ENCODE results near the gene PIGBOS1. TPM values are rescaled to one million over a fixed set of nuclear protein-coding genes. Genes with fewer than 3 reads are reported as not detected.

PIGBOS1 gene
- total and polyA plus RNA-seq, 4 donors = 4.7 to 14.3 (median 7.2) TPM

DNA sequence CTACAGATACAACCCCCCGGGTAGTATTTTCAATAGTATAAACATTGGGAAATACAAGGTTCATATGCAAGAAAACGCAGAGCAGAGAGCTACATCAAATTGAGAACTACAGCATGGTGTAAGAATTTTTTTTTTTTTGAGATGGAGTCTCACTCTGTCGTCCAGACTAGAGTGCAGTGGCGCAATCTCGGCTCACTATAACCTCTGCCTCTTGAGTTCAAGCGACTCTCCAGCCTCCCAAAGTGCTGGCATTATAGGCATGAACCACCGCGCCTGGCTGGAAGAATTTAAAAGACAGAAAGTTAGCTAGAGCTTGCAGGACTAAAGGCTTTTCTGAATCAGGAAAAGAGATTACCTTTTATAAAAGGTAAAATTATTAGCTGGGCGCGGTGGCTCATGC is 42.1 kb upstream of the PIGBOS1 start:
- H3K27me3 ChIP-seq (ENCODE audit: control insufficient read depth in 4 of 4, insufficient read depth in 4 of 4, low read length in 3 of 4) = no peaks in the 10 kb centered on the region
- no peak overlapping the region for H3K4me3 ChIP-seq (ENCODE audit: low read depth in 1 of 3, low read length in 3 of 3)
- TF ChIP-seq NR2F2 (IDR thresholded peaks at IDR 0.05) = no peak
- peaks cover 5 to 34% (median 25%) of the 10 kb centered on the region in 4 donors for H3K36me3 ChIP-seq (ENCODE audit: control insufficient read depth in 4 of 4, insufficient read depth in 3 of 4, low read depth in 1 of 4, low read length in 3 of 4)
- DNase-seq (ENCODE audit: low spot score) = no peak
- H3K4me1 ChIP-seq (ENCODE audit: control insufficient read depth in 4 of 4, insufficient read depth in 4 of 4, low read length in 3 of 4) = no peaks in the 10 kb centered on the region
- no peak overlapping the region for H3K9ac ChIP-seq (ENCODE audit: low read depth in 1 of 2, low read length in 2 of 2)
- no peaks in the 10 kb centered on the region for H3K9me3 ChIP-seq (ENCODE audit: control insufficient read depth in 4 of 4, low read length in 3 of 4)
- 87% methylated on average over 10 of the region's 10 CpGs for WGBS
- no peak overlapping the region for H3K27ac ChIP-seq (ENCODE audit: low read depth in 1 of 2, low read length in 2 of 2)

DNA sequence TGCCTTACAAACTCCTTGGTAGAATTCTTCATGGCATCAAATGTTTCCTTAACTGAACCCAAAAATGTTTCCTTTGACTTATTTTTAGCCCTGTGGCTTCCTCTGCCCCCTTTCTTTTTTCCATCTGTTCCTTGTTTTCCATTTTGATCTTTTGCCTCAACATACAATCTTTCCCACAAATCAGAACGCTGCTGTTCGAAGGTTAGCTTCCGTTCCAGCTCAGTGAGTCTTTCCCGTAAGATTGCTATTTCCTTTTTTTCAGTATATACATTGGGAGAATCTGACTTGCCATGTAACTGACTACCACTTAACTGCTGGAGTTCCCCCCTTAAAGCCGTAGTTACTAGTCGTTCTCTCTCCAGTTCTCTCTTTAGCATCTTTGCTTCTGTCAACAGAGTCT is 41.3 kb upstream of the PIGBOS1 start:
- H3K36me3 ChIP-seq (ENCODE audit: control insufficient read depth in 4 of 4, insufficient read depth in 3 of 4, low read depth in 1 of 4, low read length in 3 of 4) = peaks cover 5 to 34% (median 30%) of the 10 kb centered on the region in 4 donors

More for the DNA sequence above, 41.3 kb upstream of the PIGBOS1 start:
- H3K4me1 ChIP-seq (ENCODE audit: control insufficient read depth in 4 of 4, insufficient read depth in 4 of 4, low read length in 3 of 4) = no peaks in the 10 kb centered on the region
- H3K4me3 ChIP-seq (ENCODE audit: low read depth in 1 of 3, low read length in 3 of 3) = no peak overlapping the region
- H3K27ac ChIP-seq (ENCODE audit: low read depth in 1 of 2, low read length in 2 of 2) = no peak overlapping the region
- DNase-seq (ENCODE audit: low spot score) = no peak
- TF ChIP-seq, protein P1, sequence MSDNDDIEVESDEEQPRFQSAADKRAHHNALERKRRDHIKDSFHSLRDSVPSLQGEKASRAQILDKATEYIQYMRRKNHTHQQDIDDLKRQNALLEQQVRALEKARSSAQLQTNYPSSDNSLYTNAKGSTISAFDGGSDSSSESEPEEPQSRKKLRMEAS (IDR thresholded peaks at IDR 0.05) = no peak
- TF ChIP-seq EGR1 (IDR thresholded peaks at IDR 0.05; ENCODE audit: low read depth in 2 of 2) (no peak), YY1 (IDR thresholded peaks at IDR 0.05) (no peak), RXRA (IDR thresholded peaks at IDR 0.05) (no peak), FOXA2 (IDR thresholded peaks at IDR 0.05) (no peak), GABPA (IDR thresholded peaks at IDR 0.05 in 1 of 2, conservative IDR thresholded peaks at IDR 0.05 in 1 of 2) (no peak), FOXA1 (IDR thresholded peaks at IDR 0.05) (no peak), HNF4G (IDR thresholded peaks at IDR 0.05) (no peak), NR2F2 (IDR thresholded peaks at IDR 0.05) (no peak), TAF1 (conservative IDR thresholded peaks at IDR 0.05) (no peak), HNF4A (conservative IDR thresholded peaks at IDR 0.05) (no peak), SP1 (IDR thresholded peaks at IDR 0.05) (no peak), RAD21 (IDR thresholded peaks at IDR 0.05) (no peak)
- TF ChIP-seq, protein P2, sequence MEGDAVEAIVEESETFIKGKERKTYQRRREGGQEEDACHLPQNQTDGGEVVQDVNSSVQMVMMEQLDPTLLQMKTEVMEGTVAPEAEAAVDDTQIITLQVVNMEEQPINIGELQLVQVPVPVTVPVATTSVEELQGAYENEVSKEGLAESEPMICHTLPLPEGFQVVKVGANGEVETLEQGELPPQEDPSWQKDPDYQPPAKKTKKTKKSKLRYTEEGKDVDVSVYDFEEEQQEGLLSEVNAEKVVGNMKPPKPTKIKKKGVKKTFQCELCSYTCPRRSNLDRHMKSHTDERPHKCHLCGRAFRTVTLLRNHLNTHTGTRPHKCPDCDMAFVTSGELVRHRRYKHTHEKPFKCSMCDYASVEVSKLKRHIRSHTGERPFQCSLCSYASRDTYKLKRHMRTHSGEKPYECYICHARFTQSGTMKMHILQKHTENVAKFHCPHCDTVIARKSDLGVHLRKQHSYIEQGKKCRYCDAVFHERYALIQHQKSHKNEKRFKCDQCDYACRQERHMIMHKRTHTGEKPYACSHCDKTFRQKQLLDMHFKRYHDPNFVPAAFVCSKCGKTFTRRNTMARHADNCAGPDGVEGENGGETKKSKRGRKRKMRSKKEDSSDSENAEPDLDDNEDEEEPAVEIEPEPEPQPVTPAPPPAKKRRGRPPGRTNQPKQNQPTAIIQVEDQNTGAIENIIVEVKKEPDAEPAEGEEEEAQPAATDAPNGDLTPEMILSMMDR (IDR thresholded peaks at IDR 0.05; ENCODE audit: low read depth, low read length, missing input control) = no peak
- TF ChIP-seq, protein P3, sequence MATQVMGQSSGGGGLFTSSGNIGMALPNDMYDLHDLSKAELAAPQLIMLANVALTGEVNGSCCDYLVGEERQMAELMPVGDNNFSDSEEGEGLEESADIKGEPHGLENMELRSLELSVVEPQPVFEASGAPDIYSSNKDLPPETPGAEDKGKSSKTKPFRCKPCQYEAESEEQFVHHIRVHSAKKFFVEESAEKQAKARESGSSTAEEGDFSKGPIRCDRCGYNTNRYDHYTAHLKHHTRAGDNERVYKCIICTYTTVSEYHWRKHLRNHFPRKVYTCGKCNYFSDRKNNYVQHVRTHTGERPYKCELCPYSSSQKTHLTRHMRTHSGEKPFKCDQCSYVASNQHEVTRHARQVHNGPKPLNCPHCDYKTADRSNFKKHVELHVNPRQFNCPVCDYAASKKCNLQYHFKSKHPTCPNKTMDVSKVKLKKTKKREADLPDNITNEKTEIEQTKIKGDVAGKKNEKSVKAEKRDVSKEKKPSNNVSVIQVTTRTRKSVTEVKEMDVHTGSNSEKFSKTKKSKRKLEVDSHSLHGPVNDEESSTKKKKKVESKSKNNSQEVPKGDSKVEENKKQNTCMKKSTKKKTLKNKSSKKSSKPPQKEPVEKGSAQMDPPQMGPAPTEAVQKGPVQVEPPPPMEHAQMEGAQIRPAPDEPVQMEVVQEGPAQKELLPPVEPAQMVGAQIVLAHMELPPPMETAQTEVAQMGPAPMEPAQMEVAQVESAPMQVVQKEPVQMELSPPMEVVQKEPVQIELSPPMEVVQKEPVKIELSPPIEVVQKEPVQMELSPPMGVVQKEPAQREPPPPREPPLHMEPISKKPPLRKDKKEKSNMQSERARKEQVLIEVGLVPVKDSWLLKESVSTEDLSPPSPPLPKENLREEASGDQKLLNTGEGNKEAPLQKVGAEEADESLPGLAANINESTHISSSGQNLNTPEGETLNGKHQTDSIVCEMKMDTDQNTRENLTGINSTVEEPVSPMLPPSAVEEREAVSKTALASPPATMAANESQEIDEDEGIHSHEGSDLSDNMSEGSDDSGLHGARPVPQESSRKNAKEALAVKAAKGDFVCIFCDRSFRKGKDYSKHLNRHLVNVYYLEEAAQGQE (IDR thresholded peaks at IDR 0.05) = no peak
- TF ChIP-seq, protein P4, sequence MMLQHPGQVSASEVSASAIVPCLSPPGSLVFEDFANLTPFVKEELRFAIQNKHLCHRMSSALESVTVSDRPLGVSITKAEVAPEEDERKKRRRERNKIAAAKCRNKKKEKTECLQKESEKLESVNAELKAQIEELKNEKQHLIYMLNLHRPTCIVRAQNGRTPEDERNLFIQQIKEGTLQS (IDR thresholded peaks at IDR 0.05) = no peak
- no peaks in the 10 kb centered on the region for H3K9me3 ChIP-seq (ENCODE audit: control insufficient read depth in 4 of 4, low read length in 3 of 4)
- 74% methylated on average over 6 of the region's 6 CpGs for WGBS
- no peak overlapping the region for H3K9ac ChIP-seq (ENCODE audit: low read depth in 1 of 2, low read length in 2 of 2)
- no peaks in the 10 kb centered on the region for H3K27me3 ChIP-seq (ENCODE audit: control insufficient read depth in 4 of 4, insufficient read depth in 4 of 4, low read length in 3 of 4)
